Amniotic stem cell (primary cell): ENCODE data around the gene KLHL22.

Source experiments
- DNase-seq: peaks from one replicate; lab custom pipeline; 2025; lab: John Stamatoyannopoulos, UW

KLHL22 gene

DNA sequence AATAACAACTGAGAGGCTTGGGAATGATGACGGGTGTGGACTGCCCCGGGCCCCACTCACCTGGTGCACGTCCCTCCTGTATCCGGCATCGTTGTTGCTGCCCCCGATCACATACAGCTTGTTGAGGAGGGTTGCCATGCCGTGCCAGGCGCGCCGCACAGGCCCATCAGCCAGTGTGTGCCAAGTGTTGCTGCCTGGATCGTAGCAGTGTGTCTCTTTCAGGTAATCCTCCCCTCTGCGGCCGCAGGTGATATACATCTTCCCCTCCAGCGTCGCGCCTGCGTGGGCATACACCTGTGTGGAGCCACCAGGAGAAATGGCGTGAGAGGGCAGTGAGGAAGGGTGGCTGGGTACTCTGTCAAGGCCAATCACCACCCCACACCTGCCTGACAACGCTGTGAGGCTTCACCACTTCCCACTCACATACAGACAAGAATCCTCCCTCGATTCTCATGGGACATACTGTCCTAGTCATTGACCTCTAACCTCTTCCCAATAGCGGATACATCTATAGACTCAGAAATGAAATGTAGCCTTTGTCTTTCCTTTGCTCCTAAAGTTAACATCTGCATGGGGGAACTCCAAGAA, 49.1 kb downstream of the KLHL22 start:
- DNase-seq: no peak

DNA sequence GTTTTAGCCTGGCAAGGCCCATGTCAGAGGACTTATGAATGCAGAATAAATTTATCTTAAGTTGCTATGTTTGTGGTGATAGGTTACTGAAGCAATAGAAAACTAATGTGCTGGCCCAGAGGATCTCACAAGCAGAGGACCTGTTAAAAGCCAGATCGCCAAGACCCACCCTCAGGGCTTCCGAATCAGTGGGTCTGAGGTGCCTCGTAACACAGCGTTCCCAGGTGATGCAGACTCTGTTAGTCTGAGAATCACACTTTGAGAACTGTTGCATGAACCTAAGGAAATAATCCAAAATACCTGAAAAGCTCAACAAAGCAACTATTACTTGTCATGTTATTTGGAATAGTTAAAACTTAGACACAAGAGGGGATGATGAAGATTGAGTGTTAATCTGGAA, 51.3 kb downstream of the KLHL22 start:
- DNase-seq: no peak

DNA sequence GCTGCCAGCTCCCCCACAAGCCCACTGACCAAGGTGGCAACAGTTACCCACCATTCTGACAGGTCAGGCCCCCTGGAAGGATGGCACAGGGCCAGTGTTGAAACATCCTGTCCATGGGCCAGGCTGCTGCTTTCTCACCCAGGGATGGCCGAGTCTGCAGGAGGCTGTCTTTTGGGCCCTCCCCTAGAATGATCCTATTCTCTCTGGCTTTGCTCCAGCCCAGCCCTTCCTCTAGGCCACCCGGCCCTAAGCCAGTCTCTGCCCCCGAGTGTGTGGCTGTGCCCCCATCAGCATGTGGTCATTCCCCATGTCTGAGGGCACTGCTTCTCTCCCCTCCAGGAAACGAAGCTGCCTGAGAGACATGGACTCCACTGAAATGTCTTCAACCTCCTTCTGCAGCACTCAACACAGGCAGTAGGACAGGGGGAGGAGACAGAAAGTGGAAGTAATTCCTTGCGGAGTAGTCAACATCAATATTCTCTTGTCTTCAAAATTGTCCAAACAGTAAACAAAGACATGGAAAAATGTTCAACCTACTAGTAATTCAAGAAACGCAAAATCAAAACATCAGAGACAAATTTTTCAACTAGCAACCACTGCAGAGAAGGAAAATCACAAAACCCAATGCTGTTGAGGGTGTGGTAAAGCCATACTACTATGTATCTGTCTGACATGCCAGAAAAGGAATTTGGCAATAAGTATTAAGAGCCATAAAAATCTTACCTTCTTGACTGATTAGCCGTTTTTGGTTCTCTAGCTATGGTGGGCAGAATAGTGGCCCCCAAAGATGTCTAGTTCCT, 52.9 kb downstream of the KLHL22 start:
- DNase-seq: no peak

DNA sequence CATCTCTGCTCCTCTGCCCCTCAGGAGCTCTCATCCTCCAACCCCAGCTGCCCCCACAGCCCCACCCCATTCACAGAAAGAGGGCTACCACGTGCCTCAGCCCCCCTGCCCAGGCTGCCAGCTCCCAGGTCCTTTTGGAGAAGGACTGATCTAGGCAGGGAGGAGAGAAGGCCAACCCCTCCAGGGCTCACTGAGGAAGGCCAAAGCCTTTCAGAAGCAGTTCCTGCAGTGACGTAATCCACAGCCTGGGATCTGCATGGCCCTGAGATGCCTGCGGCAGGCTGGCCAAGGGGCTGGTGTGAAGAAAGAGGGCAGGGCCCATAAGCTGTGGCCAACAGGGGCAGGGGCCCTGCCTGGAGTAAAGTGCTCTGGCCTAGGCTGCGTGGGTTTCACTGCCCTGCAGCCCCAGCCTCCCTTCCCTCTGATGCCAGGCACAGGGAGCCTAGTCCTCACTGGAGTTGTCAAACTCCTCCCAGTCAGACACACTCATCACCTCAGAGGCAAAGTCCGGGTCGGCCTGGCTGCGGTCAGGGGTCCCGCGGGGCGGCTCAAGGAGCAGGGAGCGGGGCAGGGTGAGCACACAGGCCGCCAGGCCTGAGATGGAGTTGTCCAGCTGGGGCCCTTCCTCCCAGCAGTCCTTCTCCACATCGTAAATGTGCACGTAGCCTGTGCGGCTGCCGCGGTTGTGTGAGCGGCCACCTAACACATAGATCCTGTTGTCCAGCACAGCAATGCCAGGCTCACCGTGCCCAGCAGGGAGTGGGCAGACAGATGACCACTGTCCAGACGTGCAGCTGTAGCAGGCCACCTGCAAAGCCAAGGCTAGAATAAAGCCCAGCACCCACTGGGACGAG, 53.7 kb downstream of the KLHL22 start:
- no peak for DNase-seq

DNA sequence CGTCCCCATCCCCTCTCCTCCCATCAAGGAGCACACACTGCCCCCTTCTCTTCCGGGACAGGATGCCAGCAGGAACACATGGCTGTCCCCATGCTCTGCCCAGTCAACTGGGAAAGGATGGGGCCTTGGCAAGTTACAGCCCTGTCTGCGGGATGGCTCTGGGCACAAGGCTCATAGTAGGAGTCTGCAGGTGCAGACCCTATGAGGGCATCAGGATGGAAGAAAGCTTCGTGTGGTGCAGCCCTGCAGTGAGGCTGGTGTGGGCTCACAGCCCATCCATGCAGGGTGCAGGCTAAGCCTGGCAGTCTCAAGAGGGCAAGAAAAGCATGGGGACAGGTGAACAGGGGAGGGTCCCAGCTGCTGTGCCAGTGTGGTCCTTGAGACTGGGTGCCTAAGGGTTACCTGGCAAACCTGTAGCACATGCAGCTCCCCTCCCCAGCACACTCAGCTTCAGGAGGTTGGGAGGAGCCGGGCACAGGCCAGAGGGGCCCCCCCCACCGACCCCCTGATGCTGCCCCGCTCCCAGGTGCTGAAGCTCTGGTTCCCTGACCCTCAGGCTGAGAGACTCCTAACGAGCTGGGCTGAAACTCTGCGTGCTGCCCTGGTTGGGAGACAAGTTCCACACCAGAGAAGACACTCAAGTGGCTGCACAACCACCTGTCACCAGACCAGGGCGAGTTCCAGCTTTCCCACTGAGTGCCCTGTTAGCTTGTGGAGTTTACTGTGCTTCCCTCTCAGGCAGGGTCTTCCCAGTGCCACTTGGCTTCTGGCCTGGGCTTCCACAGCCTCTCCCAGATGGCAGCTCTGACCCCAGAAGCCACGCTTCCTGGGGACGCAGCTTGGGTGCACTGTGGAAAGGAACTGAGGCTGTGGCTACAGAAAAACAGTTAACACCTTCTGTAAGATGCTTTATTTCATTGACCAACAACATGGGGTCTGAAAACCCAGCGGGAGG, 54.7 kb downstream of the KLHL22 start:
- no peak for DNase-seq

DNA sequence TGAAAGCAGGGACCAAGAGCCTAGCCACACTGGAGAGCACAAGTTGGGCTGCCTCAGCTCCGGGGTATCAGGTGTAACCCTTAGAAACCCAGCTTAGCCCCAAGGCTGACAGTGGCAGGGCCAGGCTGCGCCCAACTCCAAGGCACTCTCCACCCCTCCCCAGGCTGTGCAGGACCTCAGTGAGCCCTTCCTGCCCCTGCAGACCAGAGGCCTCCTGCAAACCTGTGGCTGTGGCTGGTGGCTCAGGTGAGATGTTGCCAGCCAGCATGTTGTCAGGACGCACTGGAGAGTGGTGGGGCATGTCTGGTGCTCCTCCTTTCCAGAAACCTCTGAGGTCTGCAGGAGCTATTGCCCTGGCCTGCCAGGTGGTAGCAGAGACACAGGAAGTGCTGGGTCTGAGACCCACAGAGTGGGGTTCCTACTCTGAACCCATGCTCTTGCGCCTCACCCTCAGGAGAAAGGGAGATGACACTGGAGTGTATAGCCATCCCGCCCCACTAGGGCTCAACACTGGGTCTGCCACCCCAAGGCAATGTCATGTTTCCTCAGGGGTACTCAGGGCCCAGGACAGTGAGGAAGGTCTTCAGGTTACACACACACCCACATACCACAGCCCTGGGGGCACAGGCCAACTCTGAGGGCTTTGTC, 55.5 kb downstream of the KLHL22 start:
- no peak for DNase-seq

DNA sequence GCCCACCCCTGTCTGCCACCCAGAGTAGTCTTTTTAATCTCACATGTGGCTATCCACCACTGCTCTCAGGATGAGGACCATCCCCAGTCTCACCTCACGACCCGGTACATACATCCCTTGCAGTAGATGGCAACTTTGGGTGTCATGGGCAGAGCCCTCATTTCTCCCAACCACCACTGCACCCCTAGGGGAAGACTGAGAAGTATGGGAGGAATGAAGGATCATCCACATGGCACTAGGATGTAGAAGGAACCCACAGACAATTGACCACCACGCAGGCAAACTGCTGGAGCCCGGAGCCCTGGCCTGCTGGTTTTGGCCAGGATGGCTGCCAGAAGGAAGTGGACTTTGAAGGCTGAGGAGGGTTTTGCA, 56.1 kb downstream of the KLHL22 start:
- DNase-seq: no peak

DNA sequence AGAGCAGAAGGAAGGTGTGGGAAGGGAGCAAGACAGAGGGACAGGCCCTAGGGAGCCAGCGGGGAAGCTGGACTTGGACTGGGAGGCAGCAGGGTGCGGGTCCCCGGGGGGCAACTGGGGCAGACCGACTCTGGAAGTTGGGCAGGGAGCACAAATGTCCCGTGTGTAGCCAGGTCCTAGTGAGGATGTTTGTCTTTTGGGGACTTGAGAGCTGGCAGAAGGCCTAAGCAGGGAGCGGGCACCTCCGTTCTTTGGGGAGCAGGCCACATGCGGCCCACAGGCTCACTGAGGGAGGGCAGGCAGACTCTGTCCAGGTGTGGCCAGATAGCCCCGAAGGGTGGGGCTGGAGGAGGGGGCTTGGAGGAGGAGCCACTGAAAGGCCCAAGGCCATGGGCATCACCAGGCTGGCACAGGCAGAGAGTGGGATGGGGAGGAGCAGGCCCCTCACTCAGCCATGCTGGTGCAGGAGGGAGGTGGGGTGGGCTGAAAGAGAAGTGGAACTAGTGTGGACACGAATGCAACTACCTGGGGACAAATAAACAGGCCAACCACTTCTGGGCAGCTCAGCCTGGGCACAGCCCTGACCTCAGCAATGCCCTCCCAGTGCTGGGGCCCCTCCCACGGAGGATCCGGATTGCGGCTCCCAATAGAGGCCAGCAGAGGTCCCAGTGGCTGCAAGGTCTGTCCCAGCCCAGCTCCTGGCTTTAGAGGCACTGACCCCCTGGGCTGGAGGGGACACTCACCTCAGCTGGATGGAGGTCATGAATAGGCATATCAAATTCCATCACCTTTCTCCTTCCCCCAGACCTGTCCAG, 56.7 kb downstream of the KLHL22 start:
- no peak for DNase-seq

DNA sequence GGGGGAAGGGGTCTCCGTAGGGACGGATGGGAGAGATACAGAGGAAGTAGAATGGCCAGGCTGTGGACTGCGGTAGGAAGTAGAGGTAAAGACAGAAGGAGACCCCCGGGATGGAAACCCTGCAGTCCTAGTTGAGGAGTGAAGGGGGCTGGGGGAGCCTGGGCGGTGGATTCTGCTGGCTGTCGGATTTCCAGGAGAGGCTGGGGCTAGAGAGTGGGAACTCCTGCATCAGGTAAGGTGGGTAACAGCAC, 57.2 kb downstream of the KLHL22 start:
- DNase-seq: no peak

DNA sequence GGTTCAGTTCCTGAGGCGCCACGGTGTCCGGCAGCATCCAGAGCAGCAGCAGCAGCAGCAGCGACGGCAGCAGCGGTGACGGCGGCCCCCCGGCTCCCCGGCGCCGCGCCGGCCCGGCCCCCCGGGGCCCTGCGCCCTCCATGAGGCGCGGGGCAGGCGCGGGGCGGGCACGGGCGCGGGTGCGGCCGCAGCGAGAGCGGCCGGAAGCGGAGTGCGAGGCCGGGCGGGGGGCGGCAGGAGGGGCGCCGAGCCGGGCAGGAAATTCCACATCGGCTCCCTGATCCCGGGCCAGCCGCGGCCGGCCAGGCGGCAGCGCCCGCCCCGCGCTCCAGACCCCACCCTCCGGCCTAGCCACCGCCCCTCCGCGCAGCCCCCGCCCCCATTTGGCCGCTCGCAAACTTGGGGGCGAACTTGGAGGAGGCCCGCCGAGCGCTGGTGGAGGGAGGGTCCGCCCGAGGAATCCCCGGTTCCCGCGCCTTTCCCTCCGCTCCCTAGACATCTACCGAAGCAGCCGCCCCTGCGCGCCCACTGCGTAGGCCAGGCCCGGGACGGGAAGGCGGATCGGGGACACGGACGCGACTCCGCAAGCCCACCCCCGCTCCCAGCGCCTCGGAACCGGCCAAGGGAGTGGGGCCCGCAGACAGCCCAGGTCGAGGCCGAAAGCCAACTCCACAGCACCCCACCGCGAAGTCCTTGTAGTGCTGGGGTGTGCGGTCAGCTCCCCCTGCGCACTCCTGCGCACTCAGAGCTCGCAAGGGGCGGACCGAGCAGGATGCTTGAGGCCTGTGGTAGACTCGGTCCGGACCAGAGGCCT, 57.8 kb downstream of the KLHL22 start, which contains the start of gene SCARF2:
Gene SCARF2, minus strand, starts transcription at position 213 of the 814 bp plus-strand sequence. Its CDS starts 71 bp downstream, at position 142.
- no peak for DNase-seq

DNA sequence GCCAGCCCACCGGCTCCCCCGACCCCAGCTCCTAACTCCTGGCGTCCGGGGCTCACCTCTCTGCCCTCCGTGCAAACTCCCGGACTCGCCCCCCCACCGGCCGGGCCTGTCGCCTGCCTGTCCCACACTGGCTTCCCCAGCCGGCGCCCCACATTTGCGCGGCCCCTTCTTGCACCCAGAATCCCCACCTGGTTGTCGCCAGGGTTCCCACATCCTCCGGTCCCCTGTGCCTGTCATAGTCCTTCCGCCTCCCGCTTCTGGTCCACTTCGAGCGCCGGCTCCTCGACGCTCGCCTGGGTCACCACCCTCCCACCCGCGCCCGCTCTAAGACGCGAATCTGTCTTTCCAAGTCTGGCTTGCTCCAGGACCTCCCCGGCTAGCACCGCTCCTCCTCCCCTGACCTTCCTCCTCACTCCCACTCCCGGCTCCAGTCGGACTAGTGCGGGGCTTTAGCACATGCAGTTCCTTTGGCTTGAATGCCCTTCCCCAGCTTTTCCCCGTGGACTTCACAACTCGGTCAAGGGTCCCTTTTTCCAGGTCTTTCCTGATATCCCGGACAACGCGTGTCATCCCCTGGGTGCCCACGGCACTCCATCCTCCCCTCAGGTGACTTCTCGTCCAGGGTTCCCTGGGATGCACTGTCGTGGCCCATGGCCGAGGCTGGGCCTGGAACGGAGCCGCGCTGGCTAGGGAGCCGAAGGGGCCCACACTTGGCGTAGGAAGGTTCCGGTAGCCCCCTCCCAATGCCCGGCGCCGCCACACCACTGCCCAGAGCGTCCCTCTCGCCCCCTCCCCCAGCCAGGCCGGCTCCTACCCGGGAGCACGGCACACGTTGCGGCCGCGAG, 58.6 kb downstream of the KLHL22 start:
- no peak for DNase-seq

DNA sequence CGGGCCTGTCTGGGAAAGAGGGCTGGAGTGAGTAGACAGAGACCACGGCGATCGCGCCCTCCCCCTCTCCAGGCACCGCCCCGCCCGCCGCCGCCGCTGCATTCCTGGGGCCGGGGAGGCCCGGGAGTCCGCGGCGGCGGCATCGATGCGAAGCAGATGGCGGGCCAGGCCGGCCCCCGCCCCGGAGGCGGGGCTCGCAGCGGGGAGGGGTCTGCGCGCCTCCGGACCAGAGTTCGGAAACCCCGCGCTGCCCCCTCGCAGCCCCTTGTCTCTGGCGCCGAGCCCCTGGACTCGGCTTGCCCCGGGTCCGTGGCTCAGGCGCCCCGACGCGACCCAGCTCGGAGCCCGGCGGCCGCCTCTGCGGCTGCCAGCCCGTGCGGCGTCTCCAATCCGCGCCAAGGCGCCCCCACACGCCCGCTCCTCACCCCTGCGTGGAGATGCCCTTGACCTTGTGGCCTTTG, 59.3 kb downstream of the KLHL22 start:
- no peak for DNase-seq

DNA sequence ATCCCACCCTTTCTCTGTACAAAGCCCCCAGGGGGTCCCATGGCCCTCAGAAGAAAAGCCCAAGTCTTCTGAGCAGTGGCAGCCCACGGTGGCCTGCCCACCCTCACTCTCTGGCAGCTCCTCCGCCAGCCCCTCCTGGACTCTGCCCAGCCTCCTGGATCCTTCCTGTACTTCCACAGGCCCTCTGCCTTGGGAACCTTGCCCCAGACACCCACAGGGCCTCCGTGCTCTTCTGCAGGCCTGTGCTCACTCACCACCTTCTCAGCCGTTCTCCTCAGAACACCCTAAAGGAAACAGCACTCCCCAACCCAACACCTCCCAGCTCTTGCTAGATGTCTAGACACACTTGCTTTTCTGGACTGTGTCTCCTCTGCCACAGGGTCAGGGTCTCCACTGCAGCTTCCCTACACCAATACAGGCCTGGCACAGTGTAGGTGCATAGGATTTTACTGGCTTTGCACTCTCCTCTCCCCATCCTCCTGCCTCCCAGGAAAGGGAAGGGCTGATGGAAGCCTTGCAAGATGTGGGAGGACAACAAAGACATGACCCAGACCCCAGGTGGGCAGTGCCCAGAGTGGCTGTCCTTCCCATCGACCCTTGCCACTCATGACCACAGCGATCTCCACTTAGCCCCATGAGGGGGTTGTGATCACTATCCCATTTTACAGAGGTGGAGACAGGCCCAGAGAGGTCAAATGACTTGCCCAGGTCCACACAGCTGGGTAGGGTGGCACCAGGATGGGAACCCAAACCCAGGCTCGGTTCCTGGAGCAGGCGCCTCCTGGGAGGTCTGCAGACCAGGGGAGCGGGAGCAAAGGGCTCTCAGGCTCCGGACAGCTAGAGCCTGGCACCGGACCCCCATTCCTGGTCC, 59.9 kb downstream of the KLHL22 start:
- no peak for DNase-seq

DNA sequence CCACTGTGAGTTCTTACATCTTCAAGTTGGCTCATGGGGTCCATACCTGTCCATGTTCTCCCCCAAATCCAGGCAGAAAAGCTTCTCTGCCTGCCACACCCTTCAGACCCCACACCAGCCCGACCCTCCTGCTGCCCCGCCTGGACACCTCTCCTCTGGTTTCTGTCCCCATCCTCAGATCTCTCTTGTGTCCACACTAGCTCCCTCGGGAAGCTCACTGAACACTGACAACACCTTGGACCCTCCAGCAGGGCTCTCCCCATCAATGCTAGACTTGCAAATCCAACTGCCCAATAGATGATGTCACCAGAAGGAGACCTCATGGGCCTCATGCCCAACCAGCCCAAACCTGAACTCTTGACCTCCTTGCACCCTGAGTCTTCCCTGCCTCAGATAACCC, 60.8 kb downstream of the KLHL22 start:
- DNase-seq: no peak

DNA sequence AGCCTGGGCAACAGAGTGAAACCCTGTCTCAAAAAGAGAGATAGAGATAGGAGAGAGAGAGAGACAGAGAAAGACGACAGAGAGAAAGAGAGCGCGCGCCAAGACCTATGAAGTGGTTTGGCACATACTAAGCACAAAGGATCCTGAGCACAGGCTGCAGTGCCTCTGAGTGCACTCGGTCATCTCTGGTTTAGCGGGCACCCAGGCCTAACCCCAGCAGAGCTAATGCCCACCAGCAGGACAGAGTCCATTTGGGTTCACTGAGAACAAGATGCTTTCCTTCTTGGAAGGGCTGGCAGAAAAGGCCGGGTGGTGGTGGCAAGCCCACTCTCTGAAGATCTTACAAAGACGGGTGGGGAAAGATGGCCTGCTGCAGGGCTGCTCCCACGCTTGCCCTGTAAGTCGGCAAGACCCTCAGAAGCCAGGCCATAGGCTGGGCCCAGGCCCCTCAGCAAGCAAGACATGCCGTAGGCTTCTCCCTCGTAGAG, 61.3 kb downstream of the KLHL22 start:
- DNase-seq: no peak

DNA sequence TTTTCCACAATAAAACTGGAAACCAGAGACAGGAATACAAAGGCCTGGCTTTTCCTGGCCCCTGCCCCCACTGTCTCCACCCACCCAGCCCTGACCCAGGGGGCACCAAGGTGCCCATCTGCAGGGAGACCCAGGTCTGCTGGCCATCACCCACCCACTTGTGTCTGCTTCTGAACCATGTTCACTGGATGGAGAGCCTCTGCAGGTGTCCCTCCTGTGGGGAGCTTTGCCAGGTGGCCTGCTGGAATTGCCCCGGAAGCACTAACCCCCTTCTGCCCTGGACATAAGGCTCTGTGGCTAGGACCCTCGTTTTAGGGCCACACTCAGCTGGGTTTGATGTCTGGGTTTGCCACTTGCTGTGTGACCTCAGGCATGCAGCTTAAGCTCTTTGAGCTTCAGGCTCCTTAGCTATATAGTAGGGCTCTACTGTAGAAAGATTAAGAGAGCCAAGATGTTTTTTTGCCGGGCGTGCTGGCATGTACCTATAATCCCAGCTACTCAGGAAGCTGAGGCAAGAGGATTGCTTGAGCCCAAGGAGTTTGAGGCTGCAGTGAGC, 61.8 kb downstream of the KLHL22 start:
- no peak for DNase-seq

DNA sequence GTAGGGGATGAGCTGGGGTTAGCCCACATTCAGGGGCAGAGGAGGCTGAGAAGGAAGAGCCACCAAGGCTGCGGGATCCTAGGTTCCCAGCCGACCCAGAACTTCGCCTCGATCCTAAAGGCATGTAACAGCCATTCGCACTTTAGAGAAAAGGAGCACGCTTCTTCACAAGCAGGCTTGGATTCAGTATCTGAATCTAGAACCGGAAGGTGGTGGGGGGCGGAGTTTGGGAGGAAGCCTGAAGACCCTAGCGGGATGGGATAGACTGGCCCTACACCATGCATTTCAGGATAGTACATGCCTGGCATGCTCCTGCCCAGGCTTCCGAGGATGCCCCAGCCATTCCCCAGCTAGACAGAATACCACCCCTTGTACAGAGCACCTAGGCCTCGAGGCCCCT, 62.4 kb downstream of the KLHL22 start:
- no peak for DNase-seq
